RWPE2 (cell line): ENCODE measurements around the gene ERGIC2.

Experiments
- ATAC-seq: fragments of 200-7000 bp; cut with Tn5 transposase; 3 replicates; pipeline ENCODE4 v1.9.1; 2021; ENCODE audit warnings: low read depth
- DNase-seq: peaks from one replicate; pipeline ENCODE4 v3.0.0-alpha.2; 2020; ENCODE audit warnings: low spot score
- H3K27ac ChIP-seq: fragments of 450-650 bp; 2 replicates; pipeline ENCODE4 v1.5.1; 2017; ENCODE audit warnings: mild to moderate bottlenecking; ENCODE audit not compliant: poor library complexity, severe bottlenecking
- H3K27me3 ChIP-seq: fragments of 250-450 bp; sonication (Bioruptor Pico); 2 replicates; pipeline ENCODE4 v1.5.1; 2021; ENCODE audit warnings: mild to moderate bottlenecking, moderate library complexity; ENCODE audit not compliant: insufficient read depth, poor library complexity, severe bottlenecking
- H3K36me3 ChIP-seq: fragments of 250-450 bp; sonication (Bioruptor Pico); 2 replicates; pipeline ENCODE4 v1.5.1; 2020; ENCODE audit warnings: low read depth, mild to moderate bottlenecking, moderate library complexity
- H3K4me1 ChIP-seq: fragments of 250-450 bp; sonication (Bioruptor Pico); 2 replicates; pipeline ENCODE4 v1.5.1; 2021; ENCODE audit warnings: mild to moderate bottlenecking, moderate library complexity; ENCODE audit not compliant: insufficient read depth, poor library complexity, severe bottlenecking
- H3K4me3 ChIP-seq: fragments of 250-450 bp; sonication (Bioruptor Pico); 2 replicates; pipeline ENCODE4 v1.5.1; 2021; ENCODE audit warnings: mild to moderate bottlenecking, moderate library complexity; ENCODE audit not compliant: severe bottlenecking
- H3K9me3 ChIP-seq: fragments of 250-450 bp; sonication (Bioruptor Pico); 2 replicates; pipeline ENCODE4 v1.5.1; 2021; ENCODE audit warnings: mild to moderate bottlenecking, moderate library complexity; ENCODE audit not compliant: severe bottlenecking
- CTCF ChIP-seq: fragments of 450-650 bp; IDR thresholded peaks from one replicate; pipeline ENCODE4 v1.5.1; 2017; ENCODE audit warnings: mild to moderate bottlenecking, moderate library complexity; ENCODE audit not compliant: poor library complexity, severe bottlenecking

ERGIC2 gene

DNA sequence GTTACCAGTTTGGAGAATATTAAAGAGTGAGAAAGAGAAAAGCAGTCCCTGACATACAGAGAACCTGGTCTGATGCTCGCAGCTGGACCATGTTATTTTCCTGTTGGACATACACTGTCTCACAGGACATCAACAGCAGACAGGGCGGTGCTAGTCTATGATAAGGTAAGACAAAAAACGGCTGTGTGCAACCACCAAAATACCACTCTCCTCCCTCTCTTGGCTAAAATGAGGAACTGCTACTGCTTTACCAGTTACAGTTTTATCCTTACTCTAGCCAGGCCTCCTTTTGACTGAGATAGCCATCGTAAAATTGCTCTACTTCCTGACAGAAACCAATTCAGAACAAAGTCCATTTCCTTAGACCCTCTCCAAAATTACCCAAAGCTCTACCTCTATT is 47.0 kb upstream of the ERGIC2 start:
- no peak for DNase-seq
- no peak overlapping the region for H3K27ac ChIP-seq
- H3K9me3 ChIP-seq = no peaks in the 10 kb centered on the region
- no peak for TF ChIP-seq CTCF
- no peaks in the 10 kb centered on the region for H3K36me3 ChIP-seq
- H3K27me3 ChIP-seq = no peaks in the 10 kb centered on the region
- no peak for ATAC-seq
- no peak overlapping the region for H3K4me3 ChIP-seq
- H3K4me1 ChIP-seq = peaks cover 14% of the 10 kb centered on the region

DNA sequence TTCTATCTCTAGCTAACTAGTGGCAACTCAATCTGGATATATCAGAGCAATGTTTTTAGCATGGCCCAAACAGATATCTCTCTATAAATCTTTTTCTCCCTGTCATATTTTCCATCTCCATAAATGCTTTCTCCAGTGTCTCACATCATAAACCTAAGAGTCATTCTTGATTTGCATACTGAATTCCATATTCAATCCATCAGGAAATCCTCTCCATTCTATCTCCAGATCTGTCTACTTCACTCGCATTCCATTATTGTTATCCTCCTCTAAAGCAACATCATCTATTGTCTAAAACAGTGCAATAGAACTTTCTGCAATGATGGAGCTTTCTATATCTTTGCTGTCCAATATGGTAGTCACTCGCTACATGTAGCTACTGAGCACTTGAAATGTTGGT is 45.5 kb upstream of the ERGIC2 start:
- Histone ChIP-seq H3K4me1 (peaks cover 14% of the 10 kb centered on the region), H3K27ac (no peak overlapping the region), H3K36me3 (no peaks in the 10 kb centered on the region), H3K9me3 (no peaks in the 10 kb centered on the region), H3K27me3 (no peaks in the 10 kb centered on the region), H3K4me3 (no peak overlapping the region)
- DNase-seq (no peak), ATAC-seq (no peak)
- TF ChIP-seq CTCF = no peak

DNA sequence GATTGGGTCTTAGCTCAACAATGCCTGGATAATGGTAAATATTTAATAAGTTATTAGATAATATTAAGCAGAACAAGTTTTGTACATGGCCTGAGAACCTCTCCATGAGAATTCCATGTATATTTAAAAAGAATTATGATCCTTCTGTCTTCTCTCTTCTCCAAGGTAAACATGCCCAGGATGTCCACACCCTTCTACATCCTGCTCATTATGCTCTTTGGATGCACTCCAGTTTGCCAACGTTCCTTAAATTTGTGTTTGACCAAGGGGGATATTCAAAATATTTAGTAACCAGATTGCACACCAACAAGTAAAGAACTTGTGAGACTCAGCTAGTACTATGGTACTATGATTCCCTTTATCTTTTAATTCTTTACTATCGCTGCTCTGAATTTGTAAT is 44.8 kb upstream of the ERGIC2 start:
- H3K27me3 ChIP-seq = no peaks in the 10 kb centered on the region
- H3K4me3 ChIP-seq = no peak overlapping the region
- H3K4me1 ChIP-seq = peaks cover 14% of the 10 kb centered on the region
- no peak for TF ChIP-seq CTCF
- DNase-seq (no peak), ATAC-seq (no peak)
- H3K27ac ChIP-seq = no peak overlapping the region
- no peaks in the 10 kb centered on the region for H3K9me3 ChIP-seq
- H3K36me3 ChIP-seq = no peaks in the 10 kb centered on the region

GRCh38 chr12:29416748-29417147 is 35.8 kb upstream of the ERGIC2 start:
- Histone ChIP-seq H3K4me3 (no peak overlapping the region), H3K27me3 (no peaks in the 10 kb centered on the region), H3K36me3 (no peaks in the 10 kb centered on the region), H3K27ac (no peak overlapping the region), H3K4me1 (no peaks in the 10 kb centered on the region), H3K9me3 (no peaks in the 10 kb centered on the region)
- no peak for ATAC-seq
- no peak for DNase-seq
- no peak for TF ChIP-seq CTCF

DNA sequence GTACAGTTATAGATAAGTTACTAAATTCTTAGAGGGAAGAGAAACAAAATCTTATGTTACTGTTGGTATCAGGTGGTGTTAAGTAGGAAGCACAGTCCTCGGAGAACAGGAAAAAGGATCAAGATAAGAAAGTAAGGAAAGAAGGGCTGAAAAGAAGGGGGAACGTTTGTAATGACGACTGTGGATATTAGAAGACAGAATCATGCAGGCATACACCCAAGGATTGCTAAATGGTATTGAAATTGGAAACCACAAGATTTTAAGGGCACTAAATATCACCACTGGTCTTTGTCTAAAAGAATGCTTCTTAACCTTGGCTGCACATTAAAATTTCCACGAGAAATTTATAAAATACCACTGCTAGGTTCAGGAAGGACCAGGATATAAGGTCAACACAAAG is 34.1 kb upstream of the ERGIC2 start:
- Histone ChIP-seq H3K27ac (no peak overlapping the region), H3K27me3 (no peaks in the 10 kb centered on the region), H3K9me3 (no peaks in the 10 kb centered on the region), H3K4me3 (no peak overlapping the region), H3K36me3 (no peaks in the 10 kb centered on the region), H3K4me1 (no peaks in the 10 kb centered on the region)
- TF ChIP-seq CTCF = no peak
- no peak for DNase-seq
- ATAC-seq = no peak
